Upper lobe of right lung (tissue), 1 donor: Measurements from ENCODE around the gene EXOC2. TPM values are rescaled to one million over a fixed set of nuclear protein-coding genes. Genes with fewer than 3 reads are reported as not detected.

Experiments
- ATAC-seq: fragments of 200-7000 bp; cut with Tn5 transposase; one replicate; pipeline ENCODE4 v1.9.1; 2020; ENCODE audit warnings: mild to moderate bottlenecking, moderate library complexity
- DNase-seq: peaks from one replicate; pipeline ENCODE4 v3.0.0-alpha.2; 2020
- H3K27ac ChIP-seq: fragments of 200-600 bp; one replicate; pipeline ENCODE4 v1.8.0; 2022
- H3K27me3 ChIP-seq: fragments of 200-600 bp; one replicate; pipeline ENCODE4 v1.8.0; 2022; ENCODE audit warnings: mild to moderate bottlenecking
- H3K36me3 ChIP-seq: fragments of 200-600 bp; one replicate; pipeline ENCODE4 v1.8.0; 2022
- H3K4me1 ChIP-seq: fragments of 200-600 bp; one replicate; pipeline ENCODE4 v1.8.0; 2022
- H3K4me3 ChIP-seq: fragments of 200-600 bp; one replicate; pipeline ENCODE4 v1.8.0; 2022; ENCODE audit warnings: mild to moderate bottlenecking
- H3K9me3 ChIP-seq: fragments of 200-600 bp; one replicate; pipeline ENCODE4 v1.8.0; 2022
- intact Hi-C: fragments of 100-400 bp; cut with DNase I; formaldehyde crosslinking; loops from one replicate; pipeline ENCODE4 v1.11.0; 2022
- total RNA-seq: library from RNA; stranded (reverse); fragmentation: NEBNext Ultra II Directional; extraction: Animal tissue kit (Norgen Biotek cat#: 25700); gene quantifications from one replicate; pipeline ENCODE4 v1.2.1, GENCODE V29; 2021
- TF ChIP-seq, protein P1 (sequence below): fragments of 200-600 bp; IDR thresholded peaks from one replicate; pipeline ENCODE4 v1.8.0; 2022; ENCODE audit warnings: antibody characterized with exemption
- donor health status: DM: no; HTN: yes; CAD: no; lungs with severe emphysema.

Gene EXOC2
- total RNA-seq, 1 donor from 2014 or later: 31.2 TPM

- Histone ChIP-seq H3K4me3 (no peak overlapping the region), H3K4me1 (no peaks in the 10 kb centered on the region), H3K27ac (no peak overlapping the region), H3K9me3 (no peaks in the 10 kb centered on the region), H3K36me3 (peaks cover 10% of the 10 kb centered on the region), H3K27me3 (no peaks in the 10 kb centered on the region)
- intact Hi-C loops: no loop called here
- ATAC-seq: no peak
- TF ChIP-seq, protein P1, sequence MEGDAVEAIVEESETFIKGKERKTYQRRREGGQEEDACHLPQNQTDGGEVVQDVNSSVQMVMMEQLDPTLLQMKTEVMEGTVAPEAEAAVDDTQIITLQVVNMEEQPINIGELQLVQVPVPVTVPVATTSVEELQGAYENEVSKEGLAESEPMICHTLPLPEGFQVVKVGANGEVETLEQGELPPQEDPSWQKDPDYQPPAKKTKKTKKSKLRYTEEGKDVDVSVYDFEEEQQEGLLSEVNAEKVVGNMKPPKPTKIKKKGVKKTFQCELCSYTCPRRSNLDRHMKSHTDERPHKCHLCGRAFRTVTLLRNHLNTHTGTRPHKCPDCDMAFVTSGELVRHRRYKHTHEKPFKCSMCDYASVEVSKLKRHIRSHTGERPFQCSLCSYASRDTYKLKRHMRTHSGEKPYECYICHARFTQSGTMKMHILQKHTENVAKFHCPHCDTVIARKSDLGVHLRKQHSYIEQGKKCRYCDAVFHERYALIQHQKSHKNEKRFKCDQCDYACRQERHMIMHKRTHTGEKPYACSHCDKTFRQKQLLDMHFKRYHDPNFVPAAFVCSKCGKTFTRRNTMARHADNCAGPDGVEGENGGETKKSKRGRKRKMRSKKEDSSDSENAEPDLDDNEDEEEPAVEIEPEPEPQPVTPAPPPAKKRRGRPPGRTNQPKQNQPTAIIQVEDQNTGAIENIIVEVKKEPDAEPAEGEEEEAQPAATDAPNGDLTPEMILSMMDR: no peak
- no peak for DNase-seq
These were observed 33.0 kb downstream of the EXOC2 start for GRCh38 chr6:659716-660581.

DNA sequence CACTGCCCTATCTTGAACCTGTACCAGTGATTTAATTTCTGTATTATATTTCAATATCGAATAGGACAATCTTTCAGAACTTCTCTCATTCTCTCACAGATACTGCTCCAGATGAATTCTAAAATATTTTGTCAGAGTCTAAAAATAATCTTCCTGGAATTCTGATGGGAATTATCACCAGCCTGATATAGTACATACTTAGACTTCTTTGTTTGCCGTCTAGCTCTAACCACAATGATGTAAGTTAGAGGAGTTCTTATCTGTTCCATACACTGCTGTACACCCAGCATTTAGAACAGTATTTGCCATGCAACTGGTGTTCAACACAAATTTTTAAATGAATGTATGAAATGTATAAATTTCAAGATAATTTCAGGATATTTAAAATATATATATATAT lies 34.7 kb downstream of the EXOC2 start:
- no peak for DNase-seq
- Histone ChIP-seq H3K27ac (no peak overlapping the region), H3K9me3 (peaks cover 5% of the 10 kb centered on the region), H3K4me3 (no peak overlapping the region), H3K4me1 (no peaks in the 10 kb centered on the region), H3K36me3 (peaks cover 10% of the 10 kb centered on the region), H3K27me3 (no peaks in the 10 kb centered on the region)
- TF ChIP-seq, protein P1: no peak
- intact Hi-C loops: no loop called here
- no peak for ATAC-seq

DNA sequence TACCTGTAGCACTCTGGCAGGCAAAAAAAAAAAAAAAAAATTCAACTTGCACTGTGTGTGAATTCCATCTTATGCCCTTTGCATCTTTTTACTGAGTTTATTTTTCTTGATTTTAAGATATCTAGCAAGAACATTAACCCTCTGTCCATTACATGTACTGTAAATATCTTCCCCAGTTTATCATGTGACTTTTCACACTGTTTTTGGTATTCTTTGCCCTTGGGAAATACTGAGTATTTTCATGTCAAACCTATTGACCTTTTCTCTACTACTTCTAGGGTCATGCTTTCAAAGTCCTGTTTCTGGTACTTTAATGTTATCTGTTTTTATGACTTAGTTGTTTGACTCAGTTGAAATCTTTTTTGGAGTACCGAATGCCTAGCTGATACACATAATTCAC lies 35.2 kb downstream of the EXOC2 start:
- Histone ChIP-seq H3K9me3 (peaks cover 6% of the 10 kb centered on the region), H3K36me3 (peaks cover 10% of the 10 kb centered on the region), H3K4me1 (no peaks in the 10 kb centered on the region), H3K4me3 (no peak overlapping the region), H3K27ac (no peak overlapping the region), H3K27me3 (no peaks in the 10 kb centered on the region)
- intact Hi-C loops: no loop called here
- DNase-seq (no peak), ATAC-seq (no peak)
- TF ChIP-seq, protein P1: no peak

GRCh38 chr6:656460-657252 lies 36.3 kb downstream of the EXOC2 start, which contains the start of gene HUS1B:
Gene HUS1B, minus strand, starts transcription at chr6:657100. Its CDS starts 156 bp downstream, at chr6:656944.
- no peak for ATAC-seq
- intact Hi-C loops: no loop called here
- H3K36me3 ChIP-seq: peaks cover 10% of the 10 kb centered on the region
- DNase-seq: no peak
- no peak within 1 kb of the TSS for H3K27ac ChIP-seq
- peaks cover 6% of the 10 kb centered on the region for H3K9me3 ChIP-seq
- H3K27me3 ChIP-seq: no peaks in the 10 kb centered on the region
- peaks cover 6% of the 10 kb centered on the region for H3K4me1 ChIP-seq
- TF ChIP-seq, protein P1: no peak
- no peak within 1 kb of the TSS for H3K4me3 ChIP-seq

GRCh38 chr6:654136-654535 lies 38.8 kb downstream of the EXOC2 start:
- DNase-seq: no peak
- peaks cover 7% of the 10 kb centered on the region for H3K4me1 ChIP-seq
- no peak overlapping the region for H3K27ac ChIP-seq
- no peak for ATAC-seq
- TF ChIP-seq, protein P1: no peak
- H3K4me3 ChIP-seq: no peak overlapping the region
- intact Hi-C loops: no loop called here
- H3K27me3 ChIP-seq: no peaks in the 10 kb centered on the region
- H3K9me3 ChIP-seq: peaks cover 6% of the 10 kb centered on the region
- H3K36me3 ChIP-seq: peaks cover 10% of the 10 kb centered on the region
